C4-2B (cell line): ENCODE measurements around the gene CD300E.

Source experiments
- H3K27ac ChIP-seq: fragments of 450-650 bp; 2 replicates; pipeline ENCODE4 v1.5.1; 2017
- CTCF ChIP-seq: fragments of 450-650 bp; conservative IDR thresholded peaks from 2 replicates; pipeline ENCODE4 v1.5.1; 2017; ENCODE audit warnings: mild to moderate bottlenecking
- ZFX ChIP-seq: fragments of 450-650 bp; IDR thresholded peaks from 2 replicates; pipeline ENCODE4 v1.6.1; 2017

CD300E gene

GRCh38 chr17:74618451-74618850 is 5.1 kb downstream of the CD300E start:
- no peak overlapping the region for H3K27ac ChIP-seq
- TF ChIP-seq CTCF (no peak), ZFX (no peak)

GRCh38 chr17:74616696-74617095 is 6.8 kb downstream of the CD300E start:
- H3K27ac ChIP-seq: no peak overlapping the region
- TF ChIP-seq ZFX (no peak), CTCF (no peak)

- H3K27ac ChIP-seq: no peak overlapping the region
- TF ChIP-seq ZFX (no peak), CTCF (no peak)
These were observed 11.5 kb downstream of the CD300E start for GRCh38 chr17:74612046-74612445.

- TF ChIP-seq CTCF (no peak), ZFX (no peak)
- no peak overlapping the region for H3K27ac ChIP-seq
These were observed 13.4 kb downstream of the CD300E start for GRCh38 chr17:74610108-74610507.

- H3K27ac ChIP-seq: no peak overlapping the region
- TF ChIP-seq CTCF (no peak), ZFX (no peak)
These were observed 15.0 kb downstream of the CD300E start for GRCh38 chr17:74608511-74608910.

GRCh38 chr17:74607221-74607620 is 16.3 kb downstream of the CD300E start:
- TF ChIP-seq CTCF (no peak), ZFX (no peak)
- no peak overlapping the region for H3K27ac ChIP-seq

- H3K27ac ChIP-seq: no peak overlapping the region
- no peak for TF ChIP-seq CTCF
- no peak for TF ChIP-seq ZFX
These were observed 17.5 kb downstream of the CD300E start for GRCh38 chr17:74606050-74606449.

GRCh38 chr17:74605361-74605760 is 18.2 kb downstream of the CD300E start:
- TF ChIP-seq CTCF (no peak), ZFX (no peak)

More at GRCh38 chr17:74605361-74605760, 18.2 kb downstream of the CD300E start:
- H3K27ac ChIP-seq: no peak overlapping the region
